ENCODE measurements around the gene AOPEP. TPM values are rescaled to one million over a fixed set of nuclear protein-coding genes. Genes with fewer than 3 reads are reported as not detected.

The AOPEP gene
- polyA plus RNA-seq, 1 donor from 2014 or later: 10.0 TPM

- Histone ChIP-seq H4K20me1 (ENCODE audit: insufficient read depth) (no peaks in the 10 kb centered on the region), H2AFZ (ENCODE audit: low read depth, low read length) (no peak overlapping the region), H3K27ac (ENCODE audit: low read length) (no peak overlapping the region), H3K27me3 (ENCODE audit: insufficient read depth, low read depth, low read length) (no peaks in the 10 kb centered on the region), H3K9me2 (ENCODE audit: insufficient read depth, low read length) (no peaks in the 10 kb centered on the region), H3K4me2 (ENCODE audit: low read length) (no peak overlapping the region), H3K79me2 (replicated peaks; ENCODE audit: insufficient read depth, low read length) (no peaks in the 10 kb centered on the region), H3K9me3 (ENCODE audit: low read length) (no peaks in the 10 kb centered on the region), H3F3A (ENCODE audit: insufficient read depth, low read length, poor library complexity, severe bottlenecking) (no peaks in the 10 kb centered on the region), H3K36me3 (ENCODE audit: insufficient read depth, low read length) (no peaks in the 10 kb centered on the region), H3K4me3 (ENCODE audit: low read length) (no peak overlapping the region), H3K9ac (ENCODE audit: low read length) (no peak overlapping the region)
- no peak for TF ChIP-seq EP300 (conservative IDR thresholded peaks at IDR 0.05; ENCODE audit: poor library complexity, severe bottlenecking)
- TF ChIP-seq REST (IDR thresholded peaks at IDR 0.05; ENCODE audit: borderline replicate concordance): no peak
- TF ChIP-seq POLR2AphosphoS5 (IDR thresholded peaks at IDR 0.05): no peak
- TF ChIP-seq SMC3 (conservative IDR thresholded peaks at IDR 0.05; ENCODE audit: poor library complexity): no peak
- no peak for TF ChIP-seq RAD21 (conservative IDR thresholded peaks at IDR 0.05)
- no peak for TF ChIP-seq CTCF (IDR thresholded peaks at IDR 0.05; ENCODE audit: poor library complexity, severe bottlenecking)
- TF ChIP-seq EZH2 (IDR thresholded peaks at IDR 0.05; ENCODE audit: borderline replicate concordance, insufficient read depth, low read length, poor library complexity, severe bottlenecking): no peak
- TF ChIP-seq MXI1 (conservative IDR thresholded peaks at IDR 0.05; ENCODE audit: poor library complexity, severe bottlenecking): no peak
- no peak for TF ChIP-seq TAF1 (IDR thresholded peaks at IDR 0.05; ENCODE audit: low read depth)
These were observed 406.8 kb downstream of the AOPEP start for GRCh38 chr9:95133325-95133705.

DNA sequence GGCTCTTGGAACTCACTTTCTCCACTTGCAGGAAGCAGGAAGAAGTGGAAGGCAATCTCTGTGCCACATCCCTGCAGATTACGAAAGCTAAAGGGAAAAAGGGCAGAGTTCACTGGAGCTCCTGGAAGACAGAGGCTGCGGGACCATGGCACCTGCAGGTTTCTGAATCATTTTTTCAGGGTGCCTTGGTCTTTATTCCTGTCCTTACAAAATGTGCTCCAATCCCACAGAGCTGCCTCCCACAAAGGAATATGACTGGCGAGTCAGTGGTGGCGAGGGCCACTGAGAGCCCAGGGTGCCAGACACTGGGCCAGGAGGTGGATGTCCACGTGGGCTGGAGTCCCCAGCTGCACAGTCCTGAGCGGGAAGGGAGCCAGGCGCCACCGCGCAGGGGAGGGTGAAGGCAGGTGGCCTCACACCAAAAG lies 408.0 kb downstream of the AOPEP start:
- Histone ChIP-seq H3K36me3 (ENCODE audit: insufficient read depth, low read length) (no peaks in the 10 kb centered on the region), H3K4me3 (ENCODE audit: low read length) (no peak overlapping the region), H3K27me3 (ENCODE audit: insufficient read depth, low read depth, low read length) (no peaks in the 10 kb centered on the region), H3K9ac (ENCODE audit: low read length) (no peak overlapping the region), H3K4me2 (ENCODE audit: low read length) (no peak overlapping the region), H3K27ac (ENCODE audit: low read length) (no peak overlapping the region), H4K20me1 (ENCODE audit: insufficient read depth) (no peaks in the 10 kb centered on the region), H3K9me2 (ENCODE audit: insufficient read depth, low read length) (no peaks in the 10 kb centered on the region), H3K9me3 (ENCODE audit: low read length) (no peaks in the 10 kb centered on the region), H3K79me2 (replicated peaks; ENCODE audit: insufficient read depth, low read length) (no peaks in the 10 kb centered on the region), H3F3A (ENCODE audit: insufficient read depth, low read length, poor library complexity, severe bottlenecking) (no peaks in the 10 kb centered on the region), H2AFZ (ENCODE audit: low read depth, low read length) (no peak overlapping the region)
- TF ChIP-seq RAD21 (conservative IDR thresholded peaks at IDR 0.05) (no peak), POLR2AphosphoS5 (IDR thresholded peaks at IDR 0.05) (no peak), REST (IDR thresholded peaks at IDR 0.05; ENCODE audit: borderline replicate concordance) (no peak), CTCF (IDR thresholded peaks at IDR 0.05; ENCODE audit: poor library complexity, severe bottlenecking) (no peak), EP300 (conservative IDR thresholded peaks at IDR 0.05; ENCODE audit: poor library complexity, severe bottlenecking) (no peak), TAF1 (IDR thresholded peaks at IDR 0.05; ENCODE audit: low read depth) (no peak), SMC3 (conservative IDR thresholded peaks at IDR 0.05; ENCODE audit: poor library complexity) (no peak), EZH2 (IDR thresholded peaks at IDR 0.05; ENCODE audit: borderline replicate concordance, insufficient read depth, low read length, poor library complexity, severe bottlenecking) (no peak), MXI1 (conservative IDR thresholded peaks at IDR 0.05; ENCODE audit: poor library complexity, severe bottlenecking) (no peak)
